Inflammatory macrophage (primary cell): ENCODE data around the gene NDUFAF5.
"Not testable (repeated sequence)": the region's sequence is repeated elsewhere in the genome, so short reads cannot be mapped to it uniquely, and the experiment has no call there.

Source experiments
- DNase-seq, 2 donors: peaks; one replicate each; pipeline ENCODE4 v3.0.0-alpha.2; 2020 to 2022
- total RNA-seq, 18 experiments: gene quantifications; one replicate each; lab custom pipeline; 2026; ENCODE audit warnings: mixed read lengths in 6 of 18, inconsistent platforms in 2 of 18; lab: John Stamatoyannopoulos, UW

Gene NDUFAF5
- 6.1 to 18.3 (median 14.9) reads per million in 18 experiments for total RNA-seq

GRCh38 chr20:13784893-13785715 is at the start of gene NDUFAF5, which contains the start of gene ESF1:
NDUFAF5 (plus strand) TSS chr20:13785028; CDS start chr20:13785069, 41 bp downstream.
ESF1 (minus strand) TSS chr20:13784919; CDS start chr20:13783140, 1,779 bp downstream.
- peak; percentile 97 to 98 for DNase-seq

- no peak for DNase-seq
Measured at GRCh38 chr20:13735826-13736225, 49.0 kb upstream of the NDUFAF5 start.

GRCh38 chr20:13736436-13737191 is 48.2 kb upstream of the NDUFAF5 start:
- no peak for DNase-seq

GRCh38 chr20:13738187-13738586 is 46.6 kb upstream of the NDUFAF5 start:
- not testable (repeated sequence) for DNase-seq

GRCh38 chr20:13739731-13740649 is 44.8 kb upstream of the NDUFAF5 start:
- DNase-seq, result no peak

GRCh38 chr20:13741879-13742278 is 42.9 kb upstream of the NDUFAF5 start:
- no peak for DNase-seq

GRCh38 chr20:13744352-13744751 is 40.5 kb upstream of the NDUFAF5 start:
- no peak for DNase-seq

- no peak for DNase-seq
Measured at GRCh38 chr20:13745784-13746183, 39.0 kb upstream of the NDUFAF5 start.

- DNase-seq, result no peak
Measured at GRCh38 chr20:13749811-13750210, 35.0 kb upstream of the NDUFAF5 start.

- DNase-seq, result no peak
Measured at GRCh38 chr20:13753436-13754036, 31.3 kb upstream of the NDUFAF5 start.

- DNase-seq, result no peak
Measured at GRCh38 chr20:13755809-13756208, 29.0 kb upstream of the NDUFAF5 start.

- DNase-seq, result no peak
Measured at GRCh38 chr20:13756551-13756950, 28.3 kb upstream of the NDUFAF5 start.

GRCh38 chr20:13758884-13759283 is 25.9 kb upstream of the NDUFAF5 start:
- DNase-seq, result no peak

GRCh38 chr20:13760451-13760946 is 24.3 kb upstream of the NDUFAF5 start:
- not testable (repeated sequence) for DNase-seq

- no peak for DNase-seq
Measured at GRCh38 chr20:13765299-13765698, 19.5 kb upstream of the NDUFAF5 start.

- DNase-seq, result no peak
Measured at GRCh38 chr20:13765868-13766416, 18.9 kb upstream of the NDUFAF5 start.

GRCh38 chr20:13770141-13770540 is 14.7 kb upstream of the NDUFAF5 start:
- DNase-seq, result no peak

GRCh38 chr20:13771853-13772453 is 12.9 kb upstream of the NDUFAF5 start:
- peak in 1 of 2 donors; percentile 60 for DNase-seq

- DNase-seq, result no peak
Measured at GRCh38 chr20:13772529-13772928, 12.3 kb upstream of the NDUFAF5 start.

- no peak for DNase-seq
Measured at GRCh38 chr20:13775867-13776266, 9.0 kb upstream of the NDUFAF5 start.

GRCh38 chr20:13777171-13777601 is 7.6 kb upstream of the NDUFAF5 start:
- peak in 1 of 2 donors; percentile 61 for DNase-seq
